Panc1 (cell line): ENCODE measurements around the gene ATF7. TPM values are rescaled to one million over a fixed set of nuclear protein-coding genes. Genes with fewer than 3 reads are reported as not detected.
A peak's percentile ranks its signal among the peaks of the same experiment; 100 is the strongest.

Experiments
- ATAC-seq: fragments of 200-7000 bp; cut with Tn5 transposase; 2 replicates; pipeline ENCODE4 v1.9.1; 2020; ENCODE audit warnings: mild to moderate bottlenecking, moderate library complexity
- BruUV-seq: library from RNA; stranded (reverse); fragments of 400-500 nt; replicated peaks from 2 replicates; lab custom pipeline; 2021; lab: Mats Ljungman, UMichigan
- CTCF ChIA-PET: fragments of 300-600 bp; sonication (Branson Sonifier 250); formaldehyde crosslinking; loops from one replicate; lab custom pipeline; 2022; ENCODE audit warnings: antibody characterized with exemption; lab: Charles Lee
- POLR2A ChIA-PET: fragments of 300-600 bp; sonication (Branson Sonifier 250); formaldehyde crosslinking; loops from one replicate; lab custom pipeline; 2022; ENCODE audit warnings: antibody characterized with exemption; lab: Charles Lee
- DNase-seq: peaks from one replicate; pipeline ENCODE4 v3.0.0-alpha.2; 2010; ENCODE audit warnings: low read depth, low spot score
- H3K27ac ChIP-seq: 2 replicates; pipeline ENCODE4 v1.5.1; 2011; ENCODE audit warnings: mild to moderate bottlenecking, low read length, inconsistent platforms
- H3K27me3 ChIP-seq: fragments of 200-500 bp; sonication (Bioruptor generic); 2 replicates; pipeline ENCODE4 v1.6.0; 2014; ENCODE audit warnings: low read length, inconsistent platforms; ENCODE audit not compliant: control insufficient read depth, insufficient read depth
- H3K36me3 ChIP-seq: fragments of 200-500 bp; sonication (Bioruptor generic); 2 replicates; pipeline ENCODE4 v1.5.1; 2014; ENCODE audit warnings: inconsistent platforms, mild to moderate bottlenecking, low read length, moderate library complexity; ENCODE audit not compliant: control insufficient read depth, insufficient read depth
- H3K4me1 ChIP-seq: 2 replicates; pipeline ENCODE4 v1.5.1; 2011; ENCODE audit warnings: inconsistent platforms, mild to moderate bottlenecking, low read length, moderate library complexity; ENCODE audit not compliant: control insufficient read depth, insufficient read depth
- H3K4me3 ChIP-seq, 2 experiments: 2 replicates each; pipeline ENCODE4 v1.5.1; 2011 to 2012; ENCODE audit warnings: low read depth in 2 of 2, low read length in 2 of 2, mild to moderate bottlenecking in 2 of 2, inconsistent platforms in 1 of 2, moderate library complexity in 1 of 2
- H3K9me3 ChIP-seq: fragments of 200-500 bp; sonication (Bioruptor generic); 2 replicates; pipeline ENCODE4 v1.5.1; 2014; ENCODE audit warnings: low read depth, mild to moderate bottlenecking, inconsistent platforms, low read length, moderate library complexity; ENCODE audit not compliant: control insufficient read depth, insufficient read depth
- POLR2AphosphoS5 ChIP-seq: IDR thresholded peaks from 2 replicates; pipeline ENCODE4 v1.6.1; 2012; ENCODE audit warnings: mild to moderate bottlenecking, low read depth, low read length, moderate library complexity
- REST ChIP-seq, 2 experiments: IDR thresholded peaks; 2 replicates each; pipeline ENCODE4 v1.6.1; 2011 to 2012; ENCODE audit warnings: low read depth in 2 of 2, control low read depth in 1 of 2, low read length in 1 of 2, mild to moderate bottlenecking in 1 of 2, moderate library complexity in 1 of 2; ENCODE audit not compliant: insufficient read depth in 1 of 2
- SIN3A ChIP-seq: IDR thresholded peaks from 2 replicates; pipeline ENCODE4 v1.6.1; 2012; ENCODE audit warnings: low read depth, mild to moderate bottlenecking, low read length, moderate library complexity, borderline replicate concordance; ENCODE audit not compliant: insufficient read depth
- TCF7L2 ChIP-seq: IDR thresholded peaks from 2 replicates; pipeline ENCODE4 v1.6.1; 2011; ENCODE audit warnings: mild to moderate bottlenecking, low read depth, low read length, inconsistent platforms
- in situ Hi-C: cut with HindIII; loops from 2 replicates; pipeline ENCODE4 v1.10.0; 2016; ENCODE audit warnings: low sequenced_read_pairs, low pct_unique_long_range_greater_than_20kb
- intact Hi-C: fragments of 100-400 bp; cut with micrococcal nuclease; formaldehyde crosslinking; loops from one replicate; pipeline ENCODE4 v1.10.0; 2022; ENCODE audit not compliant: unreplicated experiment
- total RNA-seq: library from RNA; stranded (reverse); gene quantifications from one replicate; pipeline ENCODE4 v1.2.1, GENCODE V29; 2021; ENCODE audit not compliant: unreplicated experiment
- TF ChIP-seq, protein P1 (sequence below): fragments of 450-650 bp; IDR thresholded peaks from 2 replicates; pipeline ENCODE4 v1.5.1; 2017; ENCODE audit warnings: mild to moderate bottlenecking

ATF7 gene
- total RNA-seq, 1 experiment from 2014 or later: 29.5 TPM

GRCh38 chr12:53592426-53592825 is 33.8 kb downstream of the ATF7 start:
- no TSS peak for BruUV-seq
- Histone ChIP-seq H3K4me1 (peaks cover 15% of the 10 kb centered on the region), H3K27ac (no peak overlapping the region), H3K9me3 (no peaks in the 10 kb centered on the region), H3K36me3 (no peaks in the 10 kb centered on the region), H3K4me3 (no peak overlapping the region), H3K27me3 (no peaks in the 10 kb centered on the region)
- intact Hi-C loops (no loop called here), in situ Hi-C loops (no loop called here)
- POLR2A ChIA-PET: no interaction called here
- no peak for ATAC-seq
- DNase-seq: no peak
- CTCF ChIA-PET: no interaction called here
- TF ChIP-seq, protein P1, sequence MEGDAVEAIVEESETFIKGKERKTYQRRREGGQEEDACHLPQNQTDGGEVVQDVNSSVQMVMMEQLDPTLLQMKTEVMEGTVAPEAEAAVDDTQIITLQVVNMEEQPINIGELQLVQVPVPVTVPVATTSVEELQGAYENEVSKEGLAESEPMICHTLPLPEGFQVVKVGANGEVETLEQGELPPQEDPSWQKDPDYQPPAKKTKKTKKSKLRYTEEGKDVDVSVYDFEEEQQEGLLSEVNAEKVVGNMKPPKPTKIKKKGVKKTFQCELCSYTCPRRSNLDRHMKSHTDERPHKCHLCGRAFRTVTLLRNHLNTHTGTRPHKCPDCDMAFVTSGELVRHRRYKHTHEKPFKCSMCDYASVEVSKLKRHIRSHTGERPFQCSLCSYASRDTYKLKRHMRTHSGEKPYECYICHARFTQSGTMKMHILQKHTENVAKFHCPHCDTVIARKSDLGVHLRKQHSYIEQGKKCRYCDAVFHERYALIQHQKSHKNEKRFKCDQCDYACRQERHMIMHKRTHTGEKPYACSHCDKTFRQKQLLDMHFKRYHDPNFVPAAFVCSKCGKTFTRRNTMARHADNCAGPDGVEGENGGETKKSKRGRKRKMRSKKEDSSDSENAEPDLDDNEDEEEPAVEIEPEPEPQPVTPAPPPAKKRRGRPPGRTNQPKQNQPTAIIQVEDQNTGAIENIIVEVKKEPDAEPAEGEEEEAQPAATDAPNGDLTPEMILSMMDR: no peak
- TF ChIP-seq SIN3A (no peak), TCF7L2 (no peak), REST (IDR thresholded peaks at IDR 0.05; ENCODE audit: insufficient read depth in 1 of 2, low read depth in 2 of 2, low read length in 1 of 2) (no peak), POLR2AphosphoS5 (no peak)

DNA sequence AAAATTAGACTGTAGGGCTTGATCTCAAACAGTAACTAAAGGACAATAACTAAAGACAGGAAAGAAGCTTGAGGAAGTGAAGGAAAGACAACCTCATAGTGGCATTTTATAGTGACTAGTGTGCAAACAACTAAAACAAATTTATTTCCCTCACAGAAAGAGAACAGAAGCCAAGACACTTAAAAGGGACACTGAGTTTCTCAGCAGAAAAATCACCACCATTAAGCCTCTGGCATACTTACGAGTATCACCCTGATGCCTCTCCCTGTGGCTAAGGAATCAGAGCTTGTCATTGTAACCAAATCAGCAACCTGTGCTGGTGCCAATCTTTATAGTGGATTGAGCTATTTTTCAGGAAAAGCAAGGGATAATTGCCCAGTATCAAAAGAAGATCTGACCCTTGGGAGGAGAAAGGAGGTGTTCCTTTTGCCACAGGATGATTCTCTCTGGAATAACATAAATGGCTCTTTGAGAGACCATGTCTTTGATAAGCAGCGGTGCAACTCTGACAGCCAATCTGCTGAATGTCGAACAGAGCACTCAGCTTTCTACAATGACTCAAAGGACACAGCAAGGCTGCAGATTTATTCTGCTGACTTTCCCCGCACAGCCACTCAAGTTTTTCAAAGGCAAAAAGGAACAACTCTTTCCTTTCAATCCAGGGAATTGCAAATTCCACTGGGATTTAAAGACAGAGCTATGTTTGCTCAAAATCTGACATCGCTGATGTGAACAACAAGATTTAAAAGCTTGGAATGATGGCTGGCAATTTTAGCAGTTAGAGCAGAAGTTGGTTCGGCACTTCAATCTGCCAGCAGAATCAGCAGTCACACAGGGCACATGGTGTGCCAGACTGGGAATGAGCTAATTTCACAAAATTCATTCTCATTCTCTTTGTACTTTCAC is 34.6 kb downstream of the ATF7 start:
- no peaks in the 10 kb centered on the region for H3K27me3 ChIP-seq
- peaks cover 15% of the 10 kb centered on the region for H3K4me1 ChIP-seq
- in situ Hi-C loops (no loop called here), intact Hi-C loops (no loop called here)
- no peak for TF ChIP-seq REST (IDR thresholded peaks at IDR 0.05; ENCODE audit: insufficient read depth in 1 of 2, low read depth in 2 of 2, low read length in 1 of 2)
- no peak for TF ChIP-seq POLR2AphosphoS5
- TF ChIP-seq SIN3A: no peak
- TF ChIP-seq, protein P1: no peak
- no peak for TF ChIP-seq TCF7L2
- H3K36me3 ChIP-seq: no peaks in the 10 kb centered on the region
- H3K27ac ChIP-seq: peak overlapping the region; percentile 18; the same call in 1 of the 2 replicates
- DNase-seq: no peak
- no peak for ATAC-seq
- BruUV-seq: no TSS peak
- no peak overlapping the region for H3K4me3 ChIP-seq
- POLR2A ChIA-PET: interaction anchor here (0.6 kb wide), 1 partner anchor 31 kb away, joined by 6 read pairs; no protein-coding TSS in a partner anchor
- H3K9me3 ChIP-seq: no peaks in the 10 kb centered on the region
- CTCF ChIA-PET: interaction anchor here (0.6 kb wide), 1 partner anchor 790 kb away, joined by 3 read pairs; no protein-coding TSS in a partner anchor
